GM12892 (cell line): Measurements from ENCODE around the gene STPG3.

Experiments used
- POLR2A ChIP-seq: IDR thresholded peaks from 2 replicates; pipeline ENCODE4 v1.6.1; 2011; ENCODE audit warnings: low read depth, low read length, control low read depth
- POLR2AphosphoS5 ChIP-seq: IDR thresholded peaks from 2 replicates; pipeline ENCODE4 v1.6.1; 2011; ENCODE audit warnings: low read depth, low read length, control low read depth
- TAF1 ChIP-seq: IDR thresholded peaks from 2 replicates; pipeline ENCODE4 v1.6.1; 2011; ENCODE audit warnings: low read depth, mild to moderate bottlenecking, control low read depth, low read length, borderline replicate concordance

DNA sequence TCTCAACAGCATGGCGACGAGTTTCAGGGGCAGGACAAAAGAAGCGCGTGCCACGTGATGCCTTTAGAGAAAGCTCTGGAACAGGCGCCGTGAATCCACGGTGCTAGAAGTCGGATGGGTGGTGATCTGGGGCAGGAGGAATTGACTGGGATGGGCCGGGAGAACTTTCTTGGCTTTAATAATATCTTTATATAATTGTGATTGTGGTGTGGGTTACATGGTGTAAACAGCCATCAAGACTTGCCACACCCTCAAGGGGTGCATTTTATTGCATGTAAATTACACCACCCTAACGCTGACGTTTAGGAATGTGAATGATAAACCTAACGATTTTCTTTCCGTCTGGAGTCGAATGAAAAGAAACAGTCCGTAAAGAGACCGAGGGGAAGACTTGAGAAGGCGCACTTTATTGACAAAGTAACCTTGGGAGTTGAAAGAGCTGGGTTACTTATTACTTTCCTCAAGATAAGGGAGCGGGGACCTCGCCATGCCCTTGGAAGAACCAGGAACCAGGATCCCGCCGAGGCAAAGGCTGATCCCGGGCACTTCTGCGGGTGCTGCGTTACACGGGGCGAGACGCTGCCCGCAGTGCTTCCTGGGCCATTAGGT is 42.5 kb downstream of the STPG3 start:
- TF ChIP-seq POLR2AphosphoS5 (no peak), TAF1 (no peak), POLR2A (no peak)
